K562 (cell line): ENCODE measurements around the gene MRFAP1. TPM values are rescaled to one million over a fixed set of nuclear protein-coding genes. Genes with fewer than 3 reads are reported as not detected.

Experiments used
- CEBPB ChIP-seq: fragments of 450-650 bp; IDR thresholded peaks from 2 replicates; pipeline ENCODE4 v1.6.1; 2016; ENCODE audit warnings: missing genetic modification characterization, missing compliant biosample characterization
- FOS ChIP-seq: IDR thresholded peaks from 3 replicates; pipeline ENCODE4 v1.6.1; 2011; ENCODE audit not compliant: insufficient read length; ENCODE audit errors: extremely low read depth
- GTF2A2 ChIP-seq: IDR thresholded peaks from 2 replicates; pipeline ENCODE4 v1.6.1; 2016; ENCODE audit warnings: mild to moderate bottlenecking, missing genetic modification characterization, missing compliant biosample characterization
- GTF2E2 ChIP-seq: fragments of 200-800 bp; sonication (Bioruptor generic); IDR thresholded peaks from 2 replicates; pipeline ENCODE4 v1.6.1; 2016; ENCODE audit warnings: missing genetic modification characterization, missing compliant biosample characterization
- ILF3 ChIP-seq: fragments of 450-650 bp; IDR thresholded peaks from 2 replicates; pipeline ENCODE4 v1.6.1; 2018; ENCODE audit warnings: antibody characterized with exemption, mild to moderate bottlenecking, moderate library complexity, borderline replicate concordance
- LARP7 ChIP-seq: fragments of 450-650 bp; IDR thresholded peaks from 2 replicates; pipeline ENCODE4 v1.6.1; 2016
- LCOR ChIP-seq: sonication (generic); formaldehyde crosslinking; IDR thresholded peaks from 2 replicates; pipeline ENCODE4 v1.8.0; 2022; ENCODE audit warnings: mild to moderate bottlenecking, missing genetic modification reagents
- MAFF ChIP-seq: IDR thresholded peaks from 2 replicates; pipeline ENCODE4 v1.6.1; 2012; ENCODE audit warnings: low read length, improper control_type of control experiment
- NBN ChIP-seq: fragments of 450-650 bp; IDR thresholded peaks from 2 replicates; pipeline ENCODE4 v1.6.1; 2016; ENCODE audit warnings: low read depth, mild to moderate bottlenecking
- NR2F6 ChIP-seq: fragments of 450-650 bp; formaldehyde crosslinking; IDR thresholded peaks from 2 replicates; pipeline ENCODE4 v1.4.0; 2020; ENCODE audit warnings: mild to moderate bottlenecking
- SMAD1 ChIP-seq: fragments of 150-350 bp; IDR thresholded peaks from 2 replicates; pipeline ENCODE4 v1.6.1; 2014; ENCODE audit warnings: low read length, low read depth; ENCODE audit not compliant: partially characterized antibody
- SMAD3 ChIP-seq: fragments of 450-650 bp; formaldehyde crosslinking; conservative IDR thresholded peaks from 2 replicates; pipeline ENCODE4 v1.4.0; 2020; ENCODE audit warnings: mild to moderate bottlenecking
- SMAD4 ChIP-seq: fragments of 250-450 bp; sonication (Bioruptor Pico); conservative IDR thresholded peaks from 2 replicates; pipeline ENCODE4 v1.8.0; 2021; ENCODE audit warnings: inconsistent platforms, mild to moderate bottlenecking, moderate library complexity
- ZNF263 ChIP-seq: sonication (generic); formaldehyde crosslinking; IDR thresholded peaks from 2 replicates; pipeline ENCODE4 v1.8.0; 2022; ENCODE audit warnings: mild to moderate bottlenecking, missing genetic modification reagents, borderline replicate concordance
- ZNF76 ChIP-seq: fragments of 250-450 bp; sonication (Bioruptor Pico); IDR thresholded peaks from 2 replicates; pipeline ENCODE4 v1.4.0; 2020; ENCODE audit warnings: mild to moderate bottlenecking, moderate library complexity, borderline replicate concordance
- polyA plus RNA-seq, 8 experiments: library from polyadenylated mRNA; depleted of rRNA in 4 of 8; stranded (reverse) in 5 of 8; unstranded in 3 of 8; fragments of >200 nt; fragmentation: Nextera tagmentation in 2 of 8; fragmentation: Illumina TruSeq in 1 of 8; extraction: Ambion mirVana in 2 of 8; extraction: Trizol in 1 of 8; gene quantifications; 2 replicates each; pipeline versions ENCODE4 v1.2.1 to v1.2.3, GENCODE V29; 2011 to 2014; ENCODE audit warnings: inconsistent platforms in 1 of 8, missing spikeins in 1 of 8
- total RNA-seq, 7 experiments: library from RNA; depleted of rRNA in 6 of 7; stranded (reverse); fragments of >200 nt in 6 of 7; fragmentation: Illumina TruSeq in 2 of 7; extraction: Trizol in 2 of 7; gene quantifications; 2 replicates each; pipeline versions ENCODE4 v1.2.1 to v1.2.3, GENCODE V29; 2011 to 2021; ENCODE audit warnings: low replicate concordance in 1 of 7
- TF ChIP-seq, protein P1 (sequence below): fragments of 250-450 bp; sonication (Bioruptor Pico); IDR thresholded peaks from 2 replicates; pipeline ENCODE4 v1.4.0; 2020
- TF ChIP-seq, protein P2 (sequence below): sonication (generic); formaldehyde crosslinking; IDR thresholded peaks from 2 replicates; pipeline ENCODE4 v1.8.0; 2022; ENCODE audit warnings: mild to moderate bottlenecking, missing genetic modification reagents
- TF ChIP-seq, protein P3 (sequence below), 2 experiments: fragments of 250-450 bp in 1 of 2; fragments of 450-650 bp in 1 of 2; sonication (Bioruptor Pico) in 1 of 2; IDR thresholded peaks; 2 replicates each; pipeline versions ENCODE4 v1.6.1 to v1.8.0; 2016 to 2021; ENCODE audit warnings: mild to moderate bottlenecking in 2 of 2, moderate library complexity in 2 of 2, missing compliant biosample characterization in 1 of 2, missing genetic modification characterization in 1 of 2

The MRFAP1 gene
- total and polyA plus RNA-seq, 9 of the 15 experiments (the other 6 are each of a cell fraction or from before 2014, with no cell fraction given): 46.0 to 270 (median 151) TPM

DNA sequence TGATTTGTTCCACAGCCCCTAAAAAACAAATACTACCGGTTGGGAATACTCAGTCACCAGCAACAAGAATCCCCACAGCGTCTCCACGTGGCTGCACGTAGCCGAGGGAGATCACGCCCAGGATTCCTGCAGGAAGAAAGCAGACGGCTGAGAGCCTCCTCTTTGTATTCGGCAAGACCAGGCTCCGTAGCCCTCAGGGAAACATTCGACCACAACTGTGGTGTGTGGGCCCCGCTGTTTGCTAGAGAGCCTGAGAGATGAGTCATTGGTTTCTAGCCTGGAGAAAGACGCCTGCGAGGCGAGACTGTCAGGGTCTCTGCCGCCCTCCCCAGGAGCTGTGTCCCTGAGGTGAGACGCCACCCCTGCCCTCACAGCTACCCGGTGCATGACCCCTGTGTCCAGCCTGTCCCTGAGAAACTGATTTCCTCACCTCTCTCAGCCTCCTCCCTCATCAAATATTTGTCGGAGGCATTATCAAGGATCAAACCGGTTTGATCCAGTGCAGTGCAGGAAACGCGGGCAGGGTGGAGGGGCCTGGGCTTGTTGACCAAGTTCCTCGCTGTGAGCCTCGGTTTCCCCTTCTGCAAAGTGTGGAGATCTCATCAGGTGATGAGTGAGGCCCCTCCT lies 48.5 kb downstream of the MRFAP1 start (continued):
- TF ChIP-seq, protein P1, sequence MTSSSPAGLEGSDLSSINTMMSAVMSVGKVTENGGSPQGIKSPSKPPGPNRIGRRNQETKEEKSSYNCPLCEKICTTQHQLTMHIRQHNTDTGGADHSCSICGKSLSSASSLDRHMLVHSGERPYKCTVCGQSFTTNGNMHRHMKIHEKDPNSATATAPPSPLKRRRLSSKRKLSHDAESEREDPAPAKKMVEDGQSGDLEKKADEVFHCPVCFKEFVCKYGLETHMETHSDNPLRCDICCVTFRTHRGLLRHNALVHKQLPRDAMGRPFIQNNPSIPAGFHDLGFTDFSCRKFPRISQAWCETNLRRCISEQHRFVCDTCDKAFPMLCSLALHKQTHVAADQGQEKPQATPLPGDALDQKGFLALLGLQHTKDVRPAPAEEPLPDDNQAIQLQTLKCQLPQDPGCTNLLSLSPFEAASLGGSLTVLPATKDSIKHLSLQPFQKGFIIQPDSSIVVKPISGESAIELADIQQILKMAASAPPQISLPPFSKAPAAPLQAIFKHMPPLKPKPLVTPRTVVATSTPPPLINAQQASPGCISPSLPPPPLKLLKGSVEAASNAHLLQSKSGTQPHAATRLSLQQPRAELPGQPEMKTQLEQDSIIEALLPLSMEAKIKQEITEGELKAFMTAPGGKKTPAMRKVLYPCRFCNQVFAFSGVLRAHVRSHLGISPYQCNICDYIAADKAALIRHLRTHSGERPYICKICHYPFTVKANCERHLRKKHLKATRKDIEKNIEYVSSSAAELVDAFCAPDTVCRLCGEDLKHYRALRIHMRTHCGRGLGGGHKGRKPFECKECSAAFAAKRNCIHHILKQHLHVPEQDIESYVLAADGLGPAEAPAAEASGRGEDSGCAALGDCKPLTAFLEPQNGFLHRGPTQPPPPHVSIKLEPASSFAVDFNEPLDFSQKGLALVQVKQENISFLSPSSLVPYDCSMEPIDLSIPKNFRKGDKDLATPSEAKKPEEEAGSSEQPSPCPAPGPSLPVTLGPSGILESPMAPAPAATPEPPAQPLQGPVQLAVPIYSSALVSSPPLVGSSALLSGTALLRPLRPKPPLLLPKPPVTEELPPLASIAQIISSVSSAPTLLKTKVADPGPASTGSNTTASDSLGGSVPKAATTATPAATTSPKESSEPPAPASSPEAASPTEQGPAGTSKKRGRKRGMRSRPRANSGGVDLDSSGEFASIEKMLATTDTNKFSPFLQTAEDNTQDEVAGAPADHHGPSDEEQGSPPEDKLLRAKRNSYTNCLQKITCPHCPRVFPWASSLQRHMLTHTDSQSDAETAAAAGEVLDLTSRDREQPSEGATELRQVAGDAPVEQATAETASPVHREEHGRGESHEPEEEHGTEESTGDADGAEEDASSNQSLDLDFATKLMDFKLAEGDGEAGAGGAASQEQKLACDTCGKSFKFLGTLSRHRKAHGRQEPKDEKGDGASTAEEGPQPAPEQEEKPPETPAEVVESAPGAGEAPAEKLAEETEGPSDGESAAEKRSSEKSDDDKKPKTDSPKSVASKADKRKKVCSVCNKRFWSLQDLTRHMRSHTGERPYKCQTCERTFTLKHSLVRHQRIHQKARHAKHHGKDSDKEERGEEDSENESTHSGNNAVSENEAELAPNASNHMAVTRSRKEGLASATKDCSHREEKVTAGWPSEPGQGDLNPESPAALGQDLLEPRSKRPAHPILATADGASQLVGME (CRISPR knock-in tag): no peak
- TF ChIP-seq CEBPB (tag): no peak
- TF ChIP-seq LARP7: no peak
- TF ChIP-seq GTF2A2 (tag): no peak
- TF ChIP-seq, protein P2, sequence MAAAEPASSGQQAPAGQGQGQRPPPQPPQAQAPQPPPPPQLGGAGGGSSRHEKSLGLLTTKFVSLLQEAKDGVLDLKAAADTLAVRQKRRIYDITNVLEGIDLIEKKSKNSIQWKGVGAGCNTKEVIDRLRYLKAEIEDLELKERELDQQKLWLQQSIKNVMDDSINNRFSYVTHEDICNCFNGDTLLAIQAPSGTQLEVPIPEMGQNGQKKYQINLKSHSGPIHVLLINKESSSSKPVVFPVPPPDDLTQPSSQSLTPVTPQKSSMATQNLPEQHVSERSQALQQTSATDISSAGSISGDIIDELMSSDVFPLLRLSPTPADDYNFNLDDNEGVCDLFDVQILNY (CRISPR knock-in tag): no peak
- no peak; the same call in 1 of the 2 replicates for TF ChIP-seq SMAD4 (CRISPR knock-in tag)
- peak; percentile 71; the same call in 1 of the 2 replicates for TF ChIP-seq LCOR (CRISPR knock-in tag)
- 0 out of 2 replicates have a peak, but pooled peaks have one; percentile 43 for TF ChIP-seq GTF2E2 (tag)
- no peak for TF ChIP-seq ILF3
- no peak for TF ChIP-seq SMAD1
- no peak for TF ChIP-seq ZNF263 (CRISPR knock-in tag)
- TF ChIP-seq, protein P3, sequence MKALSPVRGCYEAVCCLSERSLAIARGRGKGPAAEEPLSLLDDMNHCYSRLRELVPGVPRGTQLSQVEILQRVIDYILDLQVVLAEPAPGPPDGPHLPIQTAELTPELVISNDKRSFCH (CRISPR knock-in tag; IDR thresholded peaks at IDR 0.05): no peak
- TF ChIP-seq, protein P3 (tag; IDR thresholded peaks at IDR 0.05): 0 out of 2 replicates have a peak, but pooled peaks have one; percentile 64
- no peak for TF ChIP-seq NBN
- no peak for TF ChIP-seq SMAD3 (CRISPR knock-in tag)
- no peak for TF ChIP-seq MAFF
- no peak for TF ChIP-seq ZNF76 (CRISPR knock-in tag)
- TF ChIP-seq FOS: no peak
- no peak for TF ChIP-seq NR2F6 (CRISPR knock-in tag)
